ENCODE data around the gene SUPT5H. TPM values are rescaled to one million over a fixed set of nuclear protein-coding genes. Genes with fewer than 3 reads are reported as not detected.
A peak's percentile ranks its signal among the peaks of the same experiment; 100 is the strongest.

Gene SUPT5H
- polyA plus RNA-seq, 1 donor from 2014 or later = 92.5 TPM

- H3F3A ChIP-seq (ENCODE audit: insufficient read depth, low read length, poor library complexity, severe bottlenecking) = peaks cover 4% of the 10 kb centered on the region
- no peaks in the 10 kb centered on the region for H4K20me1 ChIP-seq (ENCODE audit: insufficient read depth)
- peak within 1 kb of the TSS; percentile 99 for H3K4me2 ChIP-seq (ENCODE audit: low read length)
- peak within 1 kb of the TSS; percentile 93 for H2AFZ ChIP-seq (ENCODE audit: low read depth, low read length)
- H3K4me3 ChIP-seq (ENCODE audit: low read length) = peak within 1 kb of the TSS; percentile 93
- peak within 1 kb of the TSS; percentile 95 for H3K27ac ChIP-seq (ENCODE audit: low read length)
- H3K27me3 ChIP-seq (ENCODE audit: insufficient read depth, low read depth, low read length) = no peaks in the 10 kb centered on the region
- H3K79me2 ChIP-seq (replicated peaks; ENCODE audit: insufficient read depth, low read length) = peaks cover 16% of the 10 kb centered on the region
- TF ChIP-seq POLR2AphosphoS5 (IDR thresholded peaks at IDR 0.05) (peak; percentile 98), MXI1 (conservative IDR thresholded peaks at IDR 0.05; ENCODE audit: poor library complexity, severe bottlenecking) (peak; percentile 98), SMC3 (conservative IDR thresholded peaks at IDR 0.05; ENCODE audit: poor library complexity) (peak; percentile 39), RAD21 (conservative IDR thresholded peaks at IDR 0.05) (no peak), EP300 (conservative IDR thresholded peaks at IDR 0.05; ENCODE audit: poor library complexity, severe bottlenecking) (peak; percentile 34), TAF1 (IDR thresholded peaks at IDR 0.05; ENCODE audit: low read depth) (peak; percentile 98), REST (IDR thresholded peaks at IDR 0.05; ENCODE audit: borderline replicate concordance) (peak; percentile 93), CTCF (IDR thresholded peaks at IDR 0.05; ENCODE audit: poor library complexity, severe bottlenecking) (no peak), EZH2 (IDR thresholded peaks at IDR 0.05; ENCODE audit: borderline replicate concordance, insufficient read depth, low read length, poor library complexity, severe bottlenecking) (no peak)
- no peaks in the 10 kb centered on the region for H3K9me2 ChIP-seq (ENCODE audit: insufficient read depth, low read length)
- no peaks in the 10 kb centered on the region for H3K9me3 ChIP-seq (ENCODE audit: low read length)
- H3K36me3 ChIP-seq (ENCODE audit: insufficient read depth, low read length) = no peaks in the 10 kb centered on the region
- H3K9ac ChIP-seq (ENCODE audit: low read length) = peak within 1 kb of the TSS; percentile 82
Measured at GRCh38 chr19:39435499-39436349, 9.7 kb upstream of the SUPT5H start, which contains the start of gene RPS16. RPS16 (minus strand) TSS chr19:39435949; CDS start chr19:39435895, 54 bp downstream.

GRCh38 chr19:39436350-39436716, 9.0 kb upstream of the SUPT5H start:
- H2AFZ ChIP-seq (ENCODE audit: low read depth, low read length) = peak overlapping the region; percentile 93
- peak overlapping the region; percentile 95 for H3K27ac ChIP-seq (ENCODE audit: low read length)
- no peaks in the 10 kb centered on the region for H3K27me3 ChIP-seq (ENCODE audit: insufficient read depth, low read depth, low read length)
- H3F3A ChIP-seq (ENCODE audit: insufficient read depth, low read length, poor library complexity, severe bottlenecking) = peaks cover 4% of the 10 kb centered on the region
- no peaks in the 10 kb centered on the region for H4K20me1 ChIP-seq (ENCODE audit: insufficient read depth)
- no peaks in the 10 kb centered on the region for H3K9me2 ChIP-seq (ENCODE audit: insufficient read depth, low read length)
- peak overlapping the region; percentile 99 for H3K4me2 ChIP-seq (ENCODE audit: low read length)
- TF ChIP-seq TAF1 (IDR thresholded peaks at IDR 0.05; ENCODE audit: low read depth) = no peak
- no peak for TF ChIP-seq REST (IDR thresholded peaks at IDR 0.05; ENCODE audit: borderline replicate concordance)
- no peak for TF ChIP-seq POLR2AphosphoS5 (IDR thresholded peaks at IDR 0.05)
- H3K4me3 ChIP-seq (ENCODE audit: low read length) = peak overlapping the region; percentile 93
- H3K36me3 ChIP-seq (ENCODE audit: insufficient read depth, low read length) = no peaks in the 10 kb centered on the region
- peaks cover 16% of the 10 kb centered on the region for H3K79me2 ChIP-seq (replicated peaks; ENCODE audit: insufficient read depth, low read length)
- peak overlapping the region; percentile 82 for H3K9ac ChIP-seq (ENCODE audit: low read length)
- no peaks in the 10 kb centered on the region for H3K9me3 ChIP-seq (ENCODE audit: low read length)

Data from neural cell (in vitro differentiated cells).